ENCODE data around the gene SMIM44. TPM values are rescaled to one million over a fixed set of nuclear protein-coding genes. Genes with fewer than 3 reads are reported as not detected.

Gene SMIM44
- total RNA-seq, 1 experiment from 2014 or later, result not detected

- DNase-seq (ENCODE audit: low spot score), result peak; percentile 97
Observed at GRCh38 chr19:3500429-3501101, 17.3 kb upstream of the SMIM44 start, which contains the start of gene DOHH. TSS of gene DOHH (minus strand) at chr19:3500674. CDS start at chr19:3496814, 3,860 bp downstream.

GRCh38 chr19:3499738-3500428, 16.6 kb upstream of the SMIM44 start:
- DNase-seq (ENCODE audit: low spot score), result no peak

GRCh38 chr19:3497757-3498520, 14.7 kb upstream of the SMIM44 start:
- DNase-seq (ENCODE audit: low spot score), result no peak

DNA sequence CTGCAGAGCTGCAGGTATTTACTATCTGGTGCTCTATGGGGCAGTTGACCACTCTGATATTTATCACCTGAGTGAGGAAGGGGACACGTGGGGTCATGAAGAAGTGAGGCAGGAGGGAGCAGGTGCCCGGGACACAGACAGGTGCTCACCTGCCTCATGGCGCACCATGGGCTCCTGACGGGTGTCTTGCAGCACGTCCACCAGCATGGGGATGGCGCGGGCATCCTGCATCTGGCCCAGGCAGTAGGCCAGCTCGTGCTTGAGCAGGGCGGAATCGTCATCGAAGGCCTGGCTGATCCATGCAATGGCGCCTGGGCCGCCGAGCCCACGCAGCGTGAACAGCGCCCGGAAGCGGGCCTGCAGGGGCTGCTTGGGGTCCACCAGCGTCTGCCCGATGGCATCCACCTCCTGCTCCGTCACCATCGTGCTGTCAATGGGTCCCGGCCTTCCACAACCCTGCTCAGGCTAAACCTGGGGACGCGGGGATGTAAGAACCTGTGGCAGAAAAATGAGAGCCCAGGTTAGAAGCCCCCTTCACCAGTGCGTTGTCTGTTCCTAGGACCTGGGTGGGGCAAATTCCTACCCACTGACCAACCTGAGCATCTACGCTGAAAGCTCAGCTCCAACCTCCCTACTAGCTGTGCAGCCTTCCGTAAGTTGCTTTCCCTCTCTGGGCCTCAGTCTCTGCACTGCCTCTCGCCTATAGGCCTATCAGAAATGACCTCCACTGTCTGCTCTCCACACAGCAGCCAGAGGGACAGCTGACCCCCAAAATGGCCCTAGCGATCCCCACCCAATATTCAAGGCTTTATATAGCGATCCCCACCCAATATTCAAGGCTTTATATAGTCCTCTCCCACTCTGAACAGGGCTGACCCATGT, 13.4 kb upstream of the SMIM44 start:
- DNase-seq (ENCODE audit: low spot score), result no peak

- no peak for DNase-seq (ENCODE audit: low spot score)
Observed at GRCh38 chr19:3494559-3494958, 11.3 kb upstream of the SMIM44 start.

- DNase-seq (ENCODE audit: low spot score), result no peak
Observed at GRCh38 chr19:3494051-3494450, 10.8 kb upstream of the SMIM44 start.

GRCh38 chr19:3493651-3494050, 10.4 kb upstream of the SMIM44 start:
- no peak for DNase-seq (ENCODE audit: low spot score)

- no peak for DNase-seq (ENCODE audit: low spot score)
Observed at GRCh38 chr19:3492919-3493318, 9.7 kb upstream of the SMIM44 start.

- DNase-seq (ENCODE audit: low spot score), result no peak
Observed at GRCh38 chr19:3492131-3492839, 9.0 kb upstream of the SMIM44 start.

GRCh38 chr19:3491396-3492119, 8.3 kb upstream of the SMIM44 start:
- no peak for DNase-seq (ENCODE audit: low spot score)

GRCh38 chr19:3482507-3483225, 575 bp downstream of the SMIM44 start:
- DNase-seq (ENCODE audit: low spot score), result no peak

- peak; percentile 52 for DNase-seq (ENCODE audit: low spot score)
Observed at GRCh38 chr19:3481241-3482090, 1.8 kb downstream of the SMIM44 start.

DNA sequence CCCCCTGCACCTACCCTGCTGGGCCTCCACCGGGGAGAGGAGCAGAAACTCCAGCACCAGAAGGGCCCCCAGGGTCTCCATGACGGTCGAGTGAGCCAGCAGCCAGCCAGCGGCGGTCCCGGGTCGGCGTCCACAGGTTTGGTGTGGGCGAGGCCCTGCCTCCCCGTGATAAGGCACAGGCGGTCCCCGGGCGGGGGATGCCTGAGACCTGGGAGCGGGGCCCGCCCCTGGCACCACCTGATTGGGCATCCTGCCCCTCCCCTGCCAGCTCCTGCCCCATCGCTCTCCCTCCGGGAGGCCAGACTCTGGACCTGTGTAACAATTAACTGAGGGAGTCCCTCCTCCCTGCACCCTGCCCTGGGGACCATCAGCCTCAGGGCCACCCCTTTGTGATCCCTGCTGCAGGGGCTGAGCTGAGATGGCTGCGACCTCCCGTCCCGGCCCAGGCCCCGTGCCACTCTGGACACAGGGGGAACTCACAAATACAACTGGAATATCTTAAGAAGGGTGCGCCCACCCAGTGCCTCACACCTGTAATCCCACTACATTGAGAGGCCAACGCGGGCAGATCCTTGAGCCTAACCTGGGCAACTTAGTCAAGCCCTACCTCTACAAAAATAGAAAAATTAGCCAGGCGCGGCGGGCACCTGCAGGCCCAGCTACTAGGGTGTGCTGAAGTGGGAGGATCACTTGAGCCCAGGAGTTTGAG, 2.7 kb downstream of the SMIM44 start, which contains the start of gene SMIM24:
SMIM24 (minus strand) TSS at position 143 of the 709 bp plus-strand sequence; CDS start at position 81, 62 bp downstream.
- no peak for DNase-seq (ENCODE audit: low spot score)

DNA sequence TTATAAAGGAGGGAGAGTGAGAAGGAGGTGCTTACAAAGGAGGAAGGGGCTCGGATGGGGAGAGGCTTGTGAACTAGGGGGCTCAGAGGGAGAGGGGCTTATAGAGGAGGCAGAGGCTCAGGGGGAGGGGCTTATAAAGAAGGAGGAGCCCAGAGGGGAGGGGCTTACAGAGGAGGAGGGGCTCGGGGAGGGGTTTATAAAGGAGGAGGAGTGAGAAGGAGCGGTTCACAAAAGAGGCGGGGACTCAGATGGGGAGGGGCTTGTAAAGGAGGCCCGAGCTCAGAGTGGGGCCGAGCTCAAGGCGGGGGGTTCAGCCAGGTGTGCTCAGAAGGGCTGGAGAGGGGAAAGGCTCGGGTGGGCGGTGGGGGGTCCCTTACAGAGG, 3.4 kb downstream of the SMIM44 start:
- DNase-seq (ENCODE audit: low spot score), result no peak

- no peak for DNase-seq (ENCODE audit: low spot score)
Observed at GRCh38 chr19:3479177-3479833, 3.9 kb downstream of the SMIM44 start.

GRCh38 chr19:3478409-3479176, 4.6 kb downstream of the SMIM44 start:
- DNase-seq (ENCODE audit: low spot score), result no peak

GRCh38 chr19:3477951-3478350, 5.3 kb downstream of the SMIM44 start:
- no peak for DNase-seq (ENCODE audit: low spot score)

Data from A172 (cell line).